HK-2 (cell line): ENCODE results near the gene TCL1B.
"Not testable (repeated sequence)": the region's sequence is repeated elsewhere in the genome, so short reads cannot be mapped to it uniquely, and the experiment has no call there.

Experiments
- DNase-seq: peaks from one replicate; pipeline ENCODE4 v3.0.0-alpha.2; 2018; ENCODE audit not compliant: unreplicated experiment

Gene TCL1B

DNA sequence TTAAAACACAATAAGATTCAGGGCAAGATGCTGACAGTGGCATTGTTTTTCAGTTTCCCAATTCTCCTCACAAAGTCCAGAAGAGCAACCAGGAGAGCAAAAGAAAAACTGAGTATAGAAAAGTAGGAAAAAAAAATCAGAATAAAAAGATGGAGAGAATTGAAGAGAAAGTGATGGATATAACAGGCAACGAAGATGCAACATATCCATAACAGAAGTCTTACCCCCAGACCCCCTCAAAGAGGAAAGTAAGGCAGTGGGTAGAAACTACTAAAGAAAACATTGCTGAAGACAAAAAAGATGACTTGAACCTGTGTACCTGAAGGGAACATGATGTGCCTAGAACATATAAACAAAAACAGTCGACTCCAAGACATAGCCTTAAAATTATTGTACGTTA, 17.1 kb downstream of the TCL1B start:
- no peak for DNase-seq

GRCh38 chr14:95703805-95704204, 17.6 kb downstream of the TCL1B start:
- no peak for DNase-seq

- DNase-seq, result no peak
Measured at GRCh38 chr14:95705518-95705917, 19.3 kb downstream of the TCL1B start.

DNA sequence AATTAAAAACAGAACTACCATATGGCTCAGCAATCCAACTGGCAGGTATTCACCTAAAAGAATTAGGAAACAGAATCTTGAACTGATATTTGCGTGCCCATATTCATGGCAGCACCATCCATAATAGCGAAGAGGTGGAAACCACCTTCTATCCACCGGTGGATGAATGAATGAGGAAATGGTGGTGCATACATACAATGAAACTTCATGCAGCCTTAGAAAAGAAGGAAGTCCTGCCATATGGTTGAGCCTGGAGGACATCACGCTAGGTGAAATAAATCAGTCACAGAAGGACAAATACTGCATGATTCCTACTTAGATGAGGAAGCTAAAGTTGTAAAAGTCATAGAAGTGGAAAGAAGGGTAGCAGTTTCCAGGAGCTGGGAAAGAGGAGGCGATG, 21.1 kb downstream of the TCL1B start:
- DNase-seq, result no peak

- DNase-seq, result no peak
Measured at GRCh38 chr14:95710106-95710505, 23.9 kb downstream of the TCL1B start.

GRCh38 chr14:95711476-95712176, 25.4 kb downstream of the TCL1B start:
- no peak for DNase-seq

DNA sequence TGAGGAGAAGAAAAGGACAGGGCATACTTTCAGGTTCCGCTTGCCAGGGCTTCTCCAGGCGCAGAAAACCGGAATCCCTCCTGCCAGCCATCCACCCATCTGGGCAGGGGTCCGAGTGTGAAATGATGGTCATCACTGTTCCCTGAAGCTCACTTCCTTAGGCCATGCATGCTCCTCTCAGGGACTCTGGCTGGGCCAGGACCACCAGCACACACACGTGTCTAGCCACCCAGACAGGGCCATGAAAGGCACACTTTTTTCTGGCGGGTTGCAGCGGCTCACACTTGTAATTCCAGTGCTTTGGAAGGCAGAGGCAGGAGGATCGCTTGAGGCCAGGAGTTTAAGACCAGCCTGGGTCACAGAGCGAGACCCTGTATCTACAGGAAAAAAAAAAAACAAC, 26.2 kb downstream of the TCL1B start:
- DNase-seq, result no peak

DNA sequence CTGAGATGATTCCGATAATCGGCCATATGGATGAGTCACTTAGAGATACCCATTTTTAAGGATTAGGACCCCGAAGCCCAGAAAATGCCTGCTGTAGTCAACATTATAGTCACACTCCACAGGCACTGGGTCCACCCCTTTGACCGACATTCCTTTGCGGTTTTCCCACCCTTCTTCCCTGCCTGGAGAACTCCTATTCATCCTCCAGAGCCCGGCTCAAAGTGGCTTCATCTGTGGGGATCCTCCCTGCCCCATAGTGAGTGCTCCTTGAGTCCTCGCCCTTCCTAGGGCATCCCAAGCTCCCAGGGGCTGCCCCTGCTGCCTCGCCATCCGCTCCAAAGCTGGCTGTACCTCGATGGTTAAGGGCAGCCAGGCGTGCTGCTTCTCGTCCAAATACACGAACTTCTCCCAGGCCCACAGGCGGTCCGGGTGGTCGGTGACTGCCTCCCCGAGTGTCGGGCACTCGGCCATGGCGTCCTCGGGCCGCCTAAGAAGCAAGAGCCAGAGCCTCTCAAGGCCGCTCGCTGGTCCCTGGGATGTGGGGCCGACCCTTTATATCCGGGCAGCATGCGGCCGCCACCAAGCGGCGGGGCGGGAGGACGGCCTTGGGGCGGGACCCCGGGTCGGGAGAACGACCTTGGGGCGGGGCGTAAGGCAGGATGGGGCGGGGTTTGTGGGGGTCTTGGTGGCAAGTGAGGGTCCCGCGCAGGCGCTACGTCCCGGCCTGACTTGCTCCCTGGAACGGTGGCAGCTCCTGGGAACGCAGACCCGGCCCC, 27.6 kb downstream of the TCL1B start, which contains the start of gene TCL1A:
Gene TCL1A, minus strand, starts transcription at position 530 of the 776 bp plus-strand sequence. Its CDS starts 59 bp downstream, at position 471.
- no peak for DNase-seq

- no peak for DNase-seq
Measured at GRCh38 chr14:95722525-95723190, 36.4 kb downstream of the TCL1B start.

- DNase-seq, result no peak
Measured at GRCh38 chr14:95725685-95726336, 39.6 kb downstream of the TCL1B start.

DNA sequence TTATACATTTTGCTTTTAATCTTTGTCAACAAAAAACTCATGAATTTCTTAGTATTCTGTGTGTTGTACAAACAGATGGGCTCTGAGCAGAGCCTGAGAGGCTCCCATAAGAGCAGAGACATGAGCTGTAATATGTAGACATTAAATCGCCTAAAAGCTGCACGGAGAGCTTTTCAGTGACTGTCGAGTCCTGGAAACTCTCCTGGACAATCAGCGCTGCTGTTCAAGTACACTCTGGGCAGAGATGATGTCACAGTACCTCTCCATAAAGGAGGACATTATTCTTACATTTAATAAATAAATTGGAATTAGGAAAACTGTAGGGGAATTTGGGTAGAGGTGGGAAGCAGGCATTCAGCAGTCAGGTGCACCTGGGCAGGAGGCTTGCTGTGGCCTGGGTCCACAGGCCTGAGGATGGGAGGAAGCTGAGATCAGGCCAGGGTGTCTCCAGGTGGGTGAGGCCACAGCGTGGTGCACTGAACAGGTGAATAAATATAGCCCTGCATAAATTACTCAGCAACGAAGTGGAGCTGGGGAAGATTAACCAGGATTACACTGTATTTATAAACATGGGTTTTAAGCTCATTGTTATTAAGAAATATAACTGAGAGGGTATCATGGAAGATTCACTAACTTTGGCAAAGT, 41.0 kb downstream of the TCL1B start:
- DNase-seq, result no peak

DNA sequence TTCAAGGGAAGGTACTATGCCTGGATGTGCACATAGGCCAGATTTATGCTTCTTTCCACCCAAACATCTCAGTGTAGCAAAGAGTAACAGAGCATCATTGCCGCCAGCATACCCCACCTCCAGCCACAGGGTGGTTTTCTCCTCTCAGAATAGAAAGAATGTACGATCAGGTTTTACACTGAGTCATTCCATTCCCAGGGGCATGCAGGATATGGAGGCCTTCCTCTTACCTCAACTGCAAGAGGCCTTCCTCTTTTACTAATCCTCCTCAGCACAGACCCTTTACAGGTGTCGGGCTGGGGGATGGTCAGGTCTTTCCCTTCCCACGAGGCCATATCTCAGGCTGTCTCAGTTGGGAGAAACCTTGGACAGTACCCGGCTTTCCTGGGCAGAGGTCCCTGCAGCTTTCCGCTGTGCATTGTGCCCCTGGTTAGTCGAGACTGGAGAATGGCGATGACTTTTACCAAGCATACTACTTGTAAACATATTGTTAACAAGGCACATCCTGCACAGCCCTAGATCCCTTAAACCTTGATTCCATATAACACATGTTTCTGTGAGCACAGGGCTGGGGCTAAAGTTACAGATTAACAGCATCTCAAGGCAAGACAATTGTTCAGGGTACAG, 43.3 kb downstream of the TCL1B start:
- not testable (repeated sequence) for DNase-seq

GRCh38 chr14:95730126-95730525, 43.9 kb downstream of the TCL1B start:
- no peak for DNase-seq

- no peak for DNase-seq
Measured at GRCh38 chr14:95733212-95733611, 47.0 kb downstream of the TCL1B start.

DNA sequence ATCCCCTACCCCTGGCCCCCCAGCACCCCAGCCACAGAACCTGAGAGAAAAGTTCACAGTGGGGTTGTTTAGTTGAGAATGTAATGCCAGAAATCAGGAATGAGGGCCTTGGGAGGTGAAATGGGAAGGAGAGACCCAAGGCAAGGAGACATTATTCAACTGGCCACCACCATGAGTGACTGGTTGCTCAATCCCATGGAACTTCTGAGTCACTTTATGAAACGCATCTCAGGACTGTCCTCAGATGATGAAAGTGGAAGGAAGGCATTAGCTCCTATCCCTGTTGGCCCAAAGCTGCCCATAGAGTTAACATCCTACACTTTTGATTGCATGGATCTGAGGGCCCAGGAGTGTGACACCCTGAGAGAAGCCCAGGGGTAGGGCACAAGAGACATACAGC, 53.1 kb downstream of the TCL1B start:
- no peak for DNase-seq

DNA sequence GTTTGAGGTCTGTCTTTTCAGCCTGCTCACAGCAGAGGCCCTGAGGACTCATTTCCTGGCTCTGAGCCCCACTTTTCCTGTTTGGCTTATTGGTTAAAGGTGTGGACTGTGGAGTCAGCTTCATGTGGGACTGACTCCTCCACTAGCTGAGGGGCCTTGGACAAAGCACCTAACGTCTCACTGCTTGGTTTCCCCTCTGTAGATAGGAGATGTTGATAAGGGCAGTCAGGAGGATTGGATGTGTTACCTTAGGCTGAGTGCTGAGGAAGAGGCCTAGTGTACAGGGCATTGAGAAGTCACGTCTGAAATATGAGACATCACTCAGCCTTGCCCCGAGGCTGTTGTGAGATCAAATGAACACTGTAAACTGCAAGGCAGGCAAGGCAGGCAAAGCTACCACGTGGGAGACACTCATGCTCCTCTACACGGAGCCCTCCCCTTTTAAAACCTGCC, 54.8 kb downstream of the TCL1B start:
- no peak for DNase-seq

- no peak for DNase-seq
Measured at GRCh38 chr14:95741781-95742180, 55.6 kb downstream of the TCL1B start.
